DND-41 (cell line): ENCODE results near the gene SP100.

Experiments
- CTCF ChIP-seq: IDR thresholded peaks from 2 replicates; pipeline ENCODE4 v1.5.1; 2012; ENCODE audit warnings: borderline replicate concordance, low read length, moderate library complexity, mild to moderate bottlenecking; ENCODE audit not compliant: poor library complexity, severe bottlenecking; ENCODE audit errors: extremely low read depth
- EZH2 ChIP-seq: IDR thresholded peaks from 3 replicates; pipeline ENCODE4 v1.6.1; 2012; ENCODE audit warnings: borderline replicate concordance, low read depth, mild to moderate bottlenecking, moderate library complexity, low read length, inconsistent platforms; ENCODE audit not compliant: severe bottlenecking

- no peak for TF ChIP-seq CTCF
- no peak for TF ChIP-seq EZH2
These were observed 87.8 kb downstream of the SP100 start for GRCh38 chr2:230503798-230504197.
